ENCODE data around the gene PAK6.

DNA sequence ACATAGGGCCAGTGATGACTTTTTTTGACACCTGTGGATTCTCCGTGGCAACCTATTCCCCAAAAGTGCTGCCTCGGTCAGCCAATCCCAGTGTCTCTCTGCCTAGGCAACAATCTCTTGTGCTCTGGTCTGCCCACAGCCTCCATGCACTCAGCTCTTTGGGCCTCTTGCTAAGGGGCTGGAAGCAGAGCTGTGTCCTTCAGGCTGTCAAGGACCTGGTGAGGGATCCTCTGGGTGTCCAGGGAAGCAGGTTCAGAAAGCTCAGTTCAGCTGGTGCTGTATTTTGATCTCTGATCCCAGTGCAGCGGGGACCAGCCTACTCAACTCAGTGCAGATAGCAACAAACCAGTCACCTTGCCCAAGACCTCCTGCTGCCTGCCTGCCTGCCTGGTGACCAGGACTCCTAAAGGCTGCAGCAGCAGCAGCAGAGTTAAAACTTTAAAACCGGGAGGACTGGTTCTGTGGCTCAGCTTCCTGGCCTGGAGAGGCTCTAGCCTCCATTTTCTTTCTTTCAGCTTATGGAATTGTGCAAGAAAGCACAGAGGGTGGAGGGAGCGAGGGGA, 6.2 kb downstream of the PAK6 start:
- TF ChIP-seq POLR2A (IDR thresholded peaks at IDR 0.05) = no peak
- TF ChIP-seq, protein P1, sequence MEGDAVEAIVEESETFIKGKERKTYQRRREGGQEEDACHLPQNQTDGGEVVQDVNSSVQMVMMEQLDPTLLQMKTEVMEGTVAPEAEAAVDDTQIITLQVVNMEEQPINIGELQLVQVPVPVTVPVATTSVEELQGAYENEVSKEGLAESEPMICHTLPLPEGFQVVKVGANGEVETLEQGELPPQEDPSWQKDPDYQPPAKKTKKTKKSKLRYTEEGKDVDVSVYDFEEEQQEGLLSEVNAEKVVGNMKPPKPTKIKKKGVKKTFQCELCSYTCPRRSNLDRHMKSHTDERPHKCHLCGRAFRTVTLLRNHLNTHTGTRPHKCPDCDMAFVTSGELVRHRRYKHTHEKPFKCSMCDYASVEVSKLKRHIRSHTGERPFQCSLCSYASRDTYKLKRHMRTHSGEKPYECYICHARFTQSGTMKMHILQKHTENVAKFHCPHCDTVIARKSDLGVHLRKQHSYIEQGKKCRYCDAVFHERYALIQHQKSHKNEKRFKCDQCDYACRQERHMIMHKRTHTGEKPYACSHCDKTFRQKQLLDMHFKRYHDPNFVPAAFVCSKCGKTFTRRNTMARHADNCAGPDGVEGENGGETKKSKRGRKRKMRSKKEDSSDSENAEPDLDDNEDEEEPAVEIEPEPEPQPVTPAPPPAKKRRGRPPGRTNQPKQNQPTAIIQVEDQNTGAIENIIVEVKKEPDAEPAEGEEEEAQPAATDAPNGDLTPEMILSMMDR (IDR thresholded peaks at IDR 0.05) = no peak

All from heart left ventricle (tissue), 13 donors.